BLaER1 (cell line): ENCODE data around the gene IP6K1.

Experiments
- H3K27ac ChIP-seq: shearing (Covaris generic); formaldehyde crosslinking; 2 replicates; pipeline ENCODE4 v1.8.1; 2022
- H3K27me3 ChIP-seq: shearing (Covaris generic); formaldehyde crosslinking; 2 replicates; pipeline ENCODE4 v1.8.1; 2022
- H3K36me3 ChIP-seq: shearing (Covaris generic); formaldehyde crosslinking; 2 replicates; pipeline ENCODE4 v1.8.1; 2022
- H3K4me1 ChIP-seq: shearing (Covaris generic); formaldehyde crosslinking; 2 replicates; pipeline ENCODE4 v1.8.1; 2022
- H3K4me2 ChIP-seq: shearing (Covaris generic); formaldehyde crosslinking; 2 replicates; pipeline ENCODE4 v1.8.1; 2022
- H3K4me3 ChIP-seq: shearing (Covaris generic); formaldehyde crosslinking; 2 replicates; pipeline ENCODE4 v1.8.1; 2022
- H3K9ac ChIP-seq: shearing (Covaris generic); formaldehyde crosslinking; 2 replicates; pipeline ENCODE4 v1.8.1; 2022
- H3K9me3 ChIP-seq: shearing (Covaris generic); formaldehyde crosslinking; 2 replicates; pipeline ENCODE4 v1.8.1; 2022
- H4K20me1 ChIP-seq: shearing (Covaris generic); formaldehyde crosslinking; 2 replicates; pipeline ENCODE4 v1.8.1; 2022
- Cebpa-rat ChIP-seq: shearing (Covaris generic); IDR thresholded peaks from 2 replicates; pipeline ENCODE4 v1.8.1; 2022

The IP6K1 gene

DNA sequence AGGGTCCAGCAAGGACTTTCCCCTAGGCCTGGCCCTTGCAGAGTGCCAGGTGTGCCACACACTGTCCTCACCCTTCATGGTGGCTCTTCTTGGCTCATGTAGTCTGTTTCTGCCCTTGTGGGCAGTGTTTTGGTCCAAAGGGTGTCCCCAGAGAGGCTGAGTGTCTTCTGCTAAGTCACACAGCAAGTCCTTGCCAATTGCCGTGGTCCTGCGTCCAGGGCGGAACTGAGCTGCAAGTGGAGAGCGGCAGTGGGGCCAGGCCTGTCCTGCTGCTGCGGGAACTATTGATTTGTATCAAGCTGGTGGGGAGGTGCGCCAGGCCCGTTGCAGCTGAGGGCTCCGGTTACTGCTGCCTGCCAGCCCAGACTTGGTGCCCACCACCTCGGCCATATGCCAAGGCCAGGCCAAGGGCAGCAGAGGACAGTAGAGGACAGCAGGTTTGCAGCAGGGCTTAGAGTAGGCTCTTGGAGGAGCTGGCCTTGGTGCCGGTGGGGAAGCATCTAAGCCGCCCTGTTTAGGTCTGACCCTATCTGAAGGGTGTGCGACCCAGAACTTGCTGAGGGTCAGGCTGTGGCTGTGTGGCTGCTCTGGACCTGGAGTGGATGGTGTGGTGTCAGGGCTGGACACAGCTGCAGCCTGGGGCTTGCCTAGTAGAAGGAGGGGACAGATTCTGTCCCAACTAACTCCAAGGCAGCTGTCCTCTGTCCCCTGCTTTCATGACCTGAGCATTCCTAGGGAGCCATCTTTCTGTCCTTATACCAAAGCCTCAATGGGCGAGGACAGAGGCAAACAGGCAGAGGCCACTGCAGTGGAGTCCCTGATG lies 71.4 kb downstream of the IP6K1 start:
- H3K4me3 ChIP-seq = no peak overlapping the region
- TF ChIP-seq Cebpa-rat = no peak
- H3K4me2 ChIP-seq = no peak overlapping the region
- H4K20me1 ChIP-seq = peaks cover 13% of the 10 kb centered on the region
- H3K9me3 ChIP-seq = no peaks in the 10 kb centered on the region
- H3K27me3 ChIP-seq = no peaks in the 10 kb centered on the region
- H3K9ac ChIP-seq = no peak overlapping the region
- peaks cover 38% of the 10 kb centered on the region for H3K36me3 ChIP-seq
- peak overlapping the region; percentile 70; the same call in 1 of the 2 replicates for H3K27ac ChIP-seq
- H3K4me1 ChIP-seq = peaks cover 73% of the 10 kb centered on the region

DNA sequence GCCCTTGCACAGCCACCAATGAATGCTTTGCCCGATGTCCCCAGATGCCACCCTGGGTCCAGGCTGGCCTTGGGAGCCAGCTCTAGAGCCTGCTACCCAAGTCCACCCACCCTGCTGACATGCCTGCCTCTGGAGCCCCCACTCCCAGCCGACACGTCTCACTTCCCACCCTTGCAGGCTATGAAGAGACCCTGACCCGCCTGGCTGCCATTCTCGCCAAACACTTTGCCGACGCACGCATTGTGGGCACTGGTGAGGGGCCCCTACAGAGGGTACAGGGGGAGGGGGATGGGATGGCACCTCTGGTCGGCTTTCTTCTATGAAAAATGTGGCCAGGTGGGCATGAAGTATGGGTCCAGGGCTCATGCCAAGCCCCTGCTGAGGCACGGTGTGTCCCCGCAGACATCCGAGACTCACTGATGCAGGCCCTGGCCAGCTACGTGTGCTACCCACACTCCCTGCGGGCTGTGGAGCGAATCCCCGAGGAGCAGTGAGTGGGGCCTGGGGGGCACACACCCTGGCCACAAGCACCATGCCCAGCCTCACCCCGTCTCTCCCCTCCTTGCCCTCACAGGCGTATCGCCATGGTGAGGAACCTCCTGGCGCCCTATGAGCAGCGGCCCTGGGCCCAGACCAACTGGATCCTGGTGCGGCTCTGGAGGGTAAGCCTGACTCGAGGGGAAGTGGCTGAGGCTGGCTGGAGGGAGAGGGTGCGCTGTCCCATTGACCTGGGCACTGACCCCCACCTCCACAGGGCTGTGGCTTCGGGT lies 72.8 kb downstream of the IP6K1 start:
- no peak for TF ChIP-seq Cebpa-rat
- H3K9ac ChIP-seq = peak overlapping the region; percentile 46; the same call in 1 of the 2 replicates
- no peaks in the 10 kb centered on the region for H3K9me3 ChIP-seq
- H3K4me2 ChIP-seq = peak overlapping the region; percentile 81
- peaks cover 8% of the 10 kb centered on the region for H4K20me1 ChIP-seq
- H3K4me3 ChIP-seq = no peak overlapping the region
- H3K27ac ChIP-seq = peak overlapping the region; percentile 70
- H3K27me3 ChIP-seq = no peaks in the 10 kb centered on the region
- peaks cover 66% of the 10 kb centered on the region for H3K4me1 ChIP-seq
- H3K36me3 ChIP-seq = peaks cover 41% of the 10 kb centered on the region

DNA sequence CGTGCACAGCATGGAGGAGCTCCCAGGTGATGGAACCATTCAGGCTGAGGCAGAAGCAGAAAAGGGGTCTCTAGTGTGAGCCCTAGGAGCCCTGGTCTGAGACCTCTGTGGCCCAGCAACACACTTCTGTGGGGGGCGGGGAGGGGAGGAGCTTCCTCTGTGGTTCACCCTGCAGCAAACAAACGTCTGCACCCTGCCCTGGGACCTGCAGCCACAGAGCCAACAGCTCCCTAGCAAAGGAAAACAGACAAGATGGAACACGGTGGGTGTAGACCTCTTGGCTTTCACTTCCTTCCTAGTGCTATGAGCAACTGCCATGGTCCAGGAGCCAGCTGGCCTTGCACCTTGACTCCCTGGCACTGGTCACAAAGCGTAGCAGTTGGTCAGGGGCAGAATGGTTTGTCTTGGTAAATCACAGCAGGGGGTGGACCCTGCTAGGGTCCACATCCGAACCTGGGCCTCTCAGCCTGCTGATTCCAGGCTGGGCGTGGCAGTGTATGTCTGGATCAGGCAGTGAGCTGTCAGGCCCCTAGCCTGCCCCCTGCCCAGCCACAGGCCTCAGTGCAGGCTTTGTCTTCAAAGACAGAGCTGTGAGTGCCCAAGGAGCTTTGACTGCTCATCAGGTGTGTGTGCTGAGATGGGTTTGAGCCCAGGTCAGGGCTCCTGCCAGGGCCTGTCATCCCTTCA lies 73.6 kb downstream of the IP6K1 start:
- H3K9ac ChIP-seq = peak overlapping the region; percentile 46; the same call in 1 of the 2 replicates
- H3K27ac ChIP-seq = peak overlapping the region; percentile 70
- peaks cover 35% of the 10 kb centered on the region for H3K36me3 ChIP-seq
- peaks cover under 1% of the 10 kb centered on the region; the same call in 1 of the 2 replicates for H4K20me1 ChIP-seq
- no peaks in the 10 kb centered on the region for H3K27me3 ChIP-seq
- TF ChIP-seq Cebpa-rat = no peak
- H3K4me3 ChIP-seq = no peak overlapping the region
- H3K4me1 ChIP-seq = peaks cover 66% of the 10 kb centered on the region
- H3K9me3 ChIP-seq = no peaks in the 10 kb centered on the region
- peak overlapping the region; percentile 81 for H3K4me2 ChIP-seq

DNA sequence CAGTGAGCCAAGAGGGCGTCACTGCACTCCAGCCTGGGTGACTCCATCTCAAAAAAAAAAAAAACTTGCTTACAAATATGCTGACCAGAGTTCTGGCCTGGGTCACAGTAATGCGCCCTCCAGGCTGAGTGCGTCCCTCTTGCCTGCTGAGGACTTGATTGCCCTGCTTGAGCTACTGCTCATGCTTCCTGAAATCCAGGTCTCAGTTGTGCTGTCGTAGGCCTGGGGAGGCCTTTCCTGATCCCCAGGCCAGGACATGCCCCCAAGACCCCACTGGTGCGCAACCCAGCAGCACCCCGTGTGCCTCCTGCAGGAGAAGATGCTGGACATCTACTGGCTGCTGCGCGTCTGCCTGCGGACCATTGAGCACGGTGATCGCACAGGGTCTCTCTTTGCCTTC lies 74.2 kb downstream of the IP6K1 start:
- no peaks in the 10 kb centered on the region for H3K9me3 ChIP-seq
- no peak for TF ChIP-seq Cebpa-rat
- peaks cover 35% of the 10 kb centered on the region for H3K36me3 ChIP-seq
- H3K4me2 ChIP-seq = peak overlapping the region; percentile 81
- H3K27me3 ChIP-seq = no peaks in the 10 kb centered on the region
- H3K27ac ChIP-seq = peak overlapping the region; percentile 70
- no peaks in the 10 kb centered on the region for H4K20me1 ChIP-seq
- no peak overlapping the region for H3K4me3 ChIP-seq
- H3K9ac ChIP-seq = peak overlapping the region; percentile 46; the same call in 1 of the 2 replicates
- H3K4me1 ChIP-seq = peaks cover 66% of the 10 kb centered on the region

DNA sequence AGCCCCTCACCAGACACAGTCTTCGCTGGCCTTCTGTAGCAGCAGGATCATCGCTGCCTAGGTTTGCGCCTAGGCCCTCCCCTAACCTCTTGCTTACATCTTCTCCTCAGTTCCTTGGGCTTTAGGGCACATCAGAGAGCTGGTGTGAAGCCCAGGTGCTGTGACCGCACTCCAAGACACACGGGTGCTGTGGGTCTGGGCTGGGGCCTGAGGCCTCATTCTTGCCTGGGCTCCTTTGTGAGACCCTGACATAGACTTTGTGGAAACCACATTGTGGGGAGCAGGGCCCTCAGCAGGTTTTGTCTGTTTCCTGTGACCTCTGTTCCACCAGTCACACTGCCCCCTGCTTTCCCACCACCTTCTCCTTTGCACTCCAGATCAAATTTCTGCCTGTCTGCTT lies 74.9 kb downstream of the IP6K1 start:
- no peak overlapping the region for H3K4me3 ChIP-seq
- peaks cover 61% of the 10 kb centered on the region for H3K4me1 ChIP-seq
- H3K9ac ChIP-seq = peak overlapping the region; percentile 46; the same call in 1 of the 2 replicates
- H3K36me3 ChIP-seq = peaks cover 34% of the 10 kb centered on the region
- H4K20me1 ChIP-seq = no peaks in the 10 kb centered on the region
- no peak for TF ChIP-seq Cebpa-rat
- H3K9me3 ChIP-seq = no peaks in the 10 kb centered on the region
- peak overlapping the region; percentile 51; the same call in 1 of the 2 replicates for H3K27ac ChIP-seq
- peak overlapping the region; percentile 81 for H3K4me2 ChIP-seq
- no peaks in the 10 kb centered on the region for H3K27me3 ChIP-seq

DNA sequence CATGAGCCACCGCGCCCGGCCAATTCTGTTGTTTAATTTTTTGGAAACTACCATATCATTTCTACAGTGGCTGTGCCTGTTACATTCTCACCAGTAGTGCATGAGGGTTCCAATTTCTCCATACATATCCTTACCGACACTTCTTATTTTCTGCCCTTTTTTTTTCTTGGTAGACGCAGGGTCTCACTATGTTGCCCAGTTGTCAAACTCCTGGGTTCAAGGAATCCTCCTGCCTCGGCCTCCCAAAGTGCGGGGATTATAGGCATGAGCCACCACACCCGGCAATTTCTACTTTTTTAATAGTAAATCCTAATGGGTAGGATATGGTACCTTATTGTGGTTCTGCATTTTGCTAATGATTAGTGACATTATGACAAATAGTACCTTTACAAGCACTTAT lies 76.5 kb downstream of the IP6K1 start:
- Histone ChIP-seq H3K27me3 (no peaks in the 10 kb centered on the region), H3K9ac (no peak overlapping the region), H3K36me3 (peaks cover 34% of the 10 kb centered on the region), H3K4me1 (peaks cover 56% of the 10 kb centered on the region), H3K27ac (no peak overlapping the region), H3K9me3 (no peaks in the 10 kb centered on the region), H4K20me1 (no peaks in the 10 kb centered on the region), H3K4me3 (no peak overlapping the region), H3K4me2 (no peak overlapping the region)
- no peak for TF ChIP-seq Cebpa-rat

DNA sequence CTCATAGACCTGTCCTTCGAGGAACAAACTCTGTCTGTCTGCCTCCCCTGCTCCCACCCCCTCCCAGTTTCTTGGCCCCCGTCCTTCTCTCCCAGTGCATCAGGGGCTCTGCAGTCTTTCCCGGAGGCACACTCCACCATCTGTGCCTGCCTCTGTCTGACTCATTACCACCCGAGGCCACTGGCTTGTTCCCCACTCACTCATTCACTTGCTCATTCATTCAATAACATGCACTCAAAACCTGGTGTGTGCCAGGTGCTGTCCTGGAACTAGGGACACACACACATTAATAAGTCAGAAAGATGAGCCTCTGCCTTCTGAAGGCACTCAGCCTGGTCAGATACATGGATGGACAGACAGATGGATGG lies 79.2 kb downstream of the IP6K1 start:
- TF ChIP-seq Cebpa-rat = no peak
- peaks cover 34% of the 10 kb centered on the region for H3K4me1 ChIP-seq
- peak overlapping the region; percentile 63; the same call in 1 of the 2 replicates for H3K4me2 ChIP-seq
- H3K4me3 ChIP-seq = no peak overlapping the region
- no peaks in the 10 kb centered on the region for H3K9me3 ChIP-seq
- no peaks in the 10 kb centered on the region for H4K20me1 ChIP-seq
- H3K36me3 ChIP-seq = peaks cover 51% of the 10 kb centered on the region
- H3K27me3 ChIP-seq = no peaks in the 10 kb centered on the region
- H3K27ac ChIP-seq = peak overlapping the region; percentile 56; the same call in 1 of the 2 replicates
- no peak overlapping the region for H3K9ac ChIP-seq

DNA sequence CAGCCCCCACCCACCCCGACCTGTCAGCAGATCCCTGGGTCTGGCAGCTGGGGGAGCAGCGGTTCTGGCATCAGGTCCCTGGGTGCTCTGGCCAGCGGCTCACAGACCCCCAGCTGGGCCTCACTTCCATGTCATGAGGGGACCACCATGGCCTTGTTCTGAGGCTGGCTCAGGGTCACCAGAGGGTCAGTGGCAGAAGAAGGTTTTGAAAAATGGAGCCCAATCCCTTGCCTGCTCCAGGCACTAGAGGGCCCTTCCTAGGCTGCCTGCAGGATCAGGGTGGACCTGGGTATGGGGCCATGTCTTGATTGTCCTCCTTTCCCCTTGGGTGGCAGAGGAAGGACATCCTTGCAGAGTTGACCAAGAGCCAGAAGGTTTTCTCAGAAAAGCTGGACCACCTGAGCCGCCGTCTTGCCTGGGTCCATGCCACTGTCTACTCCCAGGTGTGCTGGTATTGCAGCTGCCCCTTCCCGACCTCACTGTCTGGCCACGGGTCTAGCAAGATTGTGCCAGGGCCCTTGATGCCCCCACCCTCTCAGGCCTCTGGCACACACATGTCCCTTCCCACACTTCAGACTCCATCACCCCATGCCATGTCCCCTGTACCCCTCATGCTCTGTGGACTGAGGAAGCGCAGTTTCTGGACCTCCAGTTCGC lies 79.8 kb downstream of the IP6K1 start:
- Histone ChIP-seq H3K4me3 (no peak overlapping the region), H3K9ac (no peak overlapping the region), H3K4me2 (no peak overlapping the region), H3K9me3 (no peaks in the 10 kb centered on the region), H3K27ac (no peak overlapping the region), H4K20me1 (no peaks in the 10 kb centered on the region), H3K4me1 (peaks cover 29% of the 10 kb centered on the region), H3K36me3 (peaks cover 56% of the 10 kb centered on the region), H3K27me3 (no peaks in the 10 kb centered on the region)
- TF ChIP-seq Cebpa-rat = no peak

DNA sequence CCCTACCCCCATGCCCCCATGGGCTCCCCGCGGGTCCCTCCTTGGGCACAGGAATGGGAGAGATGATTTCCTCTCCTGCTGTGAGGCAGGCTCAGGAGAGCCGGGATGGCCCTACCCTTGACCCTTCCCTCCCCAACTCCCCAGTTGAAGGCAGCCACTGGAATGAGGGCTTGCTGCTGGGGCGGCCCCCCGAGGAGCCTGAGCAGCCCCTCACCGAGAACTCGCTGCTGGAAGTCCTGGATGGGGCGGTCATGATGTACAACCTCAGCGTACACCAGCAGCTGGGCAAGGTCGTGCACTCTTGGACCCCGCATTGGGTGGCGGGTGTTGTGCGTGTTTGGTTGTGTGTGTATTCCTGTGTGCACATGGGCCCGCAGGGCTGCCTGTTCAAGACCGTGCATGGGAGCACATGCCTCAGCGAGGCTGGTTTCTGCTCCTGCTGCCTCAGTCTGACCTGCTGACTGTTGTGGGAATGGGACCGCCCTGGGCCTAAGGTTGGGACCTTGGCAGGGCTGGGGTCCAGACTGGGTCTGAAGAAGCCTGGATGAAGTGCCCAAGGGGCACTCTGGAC lies 80.9 kb downstream of the IP6K1 start:
- H3K27me3 ChIP-seq = no peaks in the 10 kb centered on the region
- peaks cover 19% of the 10 kb centered on the region for H3K4me1 ChIP-seq
- H3K4me2 ChIP-seq = no peak overlapping the region
- no peak overlapping the region for H3K4me3 ChIP-seq
- no peaks in the 10 kb centered on the region for H4K20me1 ChIP-seq
- H3K9ac ChIP-seq = no peak overlapping the region
- no peaks in the 10 kb centered on the region for H3K9me3 ChIP-seq
- H3K27ac ChIP-seq = no peak overlapping the region
- peaks cover 64% of the 10 kb centered on the region for H3K36me3 ChIP-seq
- TF ChIP-seq Cebpa-rat = no peak
